Activated CD8-positive, alpha-beta memory T cell treated with anti-CD3 and anti-CD28 coated beads, Interleukin-2, amount 50 U/mL, for 24 hours (primary cell): ENCODE data around the gene TMEM161B.
"Not testable (repeated sequence)": the region's sequence is repeated elsewhere in the genome, so short reads cannot be mapped to it uniquely, and the experiment has no call there.

ENCODE experiments used
- DNase-seq: peaks from one replicate; pipeline ENCODE4 v3.0.0-alpha.2; 2020; ENCODE audit errors: extremely low read depth

The TMEM161B gene

GRCh38 chr5:88183255-88183654 lies 85.4 kb downstream of the TMEM161B start:
- no peak for DNase-seq

DNA sequence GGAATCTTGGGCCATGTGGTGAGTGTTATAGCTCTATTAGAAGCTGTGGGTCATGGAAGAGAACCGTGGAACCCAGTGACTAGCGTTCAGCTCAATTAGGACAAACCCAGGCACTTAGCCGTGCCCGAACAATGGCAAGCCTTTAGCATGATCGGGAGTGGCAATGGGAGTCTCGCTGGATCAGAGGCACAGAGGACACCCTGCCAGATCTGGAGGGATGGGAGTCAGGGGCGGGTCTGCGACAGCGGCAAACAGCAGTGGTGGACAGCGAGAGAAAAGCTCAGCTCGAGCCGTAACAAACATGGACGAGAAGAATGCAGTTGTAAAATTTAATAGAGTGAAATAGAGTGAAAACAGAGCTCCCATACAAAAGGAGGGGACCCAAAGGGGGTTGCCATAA lies 91.2 kb downstream of the TMEM161B start:
- DNase-seq: not testable (repeated sequence)

DNA sequence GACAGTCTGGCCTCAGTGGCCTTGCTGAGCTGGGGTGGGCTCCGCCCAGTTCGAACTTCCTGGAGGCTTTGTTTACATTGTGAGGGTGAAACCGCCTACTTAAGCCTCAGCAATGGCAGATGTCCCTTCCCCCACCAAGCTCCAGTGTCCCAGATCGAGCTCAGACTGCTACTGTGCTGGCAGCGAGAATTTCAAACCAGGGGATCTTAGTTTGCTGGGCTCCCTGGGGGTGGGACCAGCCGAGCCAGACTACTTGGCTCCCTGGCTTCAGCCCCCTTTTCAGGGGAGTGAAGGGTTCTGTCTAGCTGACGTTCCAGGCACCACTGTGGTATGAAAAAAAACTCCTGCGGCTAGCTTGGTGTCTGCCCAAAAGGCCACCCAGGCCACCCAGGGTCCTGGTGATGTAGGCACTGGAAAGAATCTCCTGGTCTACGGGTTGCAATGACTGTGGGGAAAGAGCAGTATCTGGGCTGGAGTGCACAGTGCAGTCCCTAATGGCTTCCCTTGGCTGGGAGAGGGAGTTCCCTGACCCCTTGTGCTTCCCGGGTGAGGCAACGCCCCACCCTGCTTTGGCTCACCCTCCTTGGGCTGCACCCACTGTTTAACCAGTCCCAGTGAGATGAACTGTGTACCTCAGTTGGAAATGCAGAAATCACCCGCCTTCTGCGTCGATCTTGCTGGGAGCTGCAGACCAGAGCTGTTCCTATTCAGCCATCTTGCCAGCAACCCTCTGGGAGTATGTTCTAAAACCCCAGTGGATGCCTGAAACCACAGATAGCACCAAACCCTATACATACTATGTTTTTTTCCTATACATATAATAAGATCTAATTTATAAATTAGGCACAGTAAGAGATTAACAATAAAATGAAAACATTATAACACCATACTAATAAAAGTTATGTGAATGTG lies 95.5 kb downstream of the TMEM161B start:
- DNase-seq: no peak

- DNase-seq: no peak
Measured at GRCh38 chr5:88159591-88159990, 109.1 kb downstream of the TMEM161B start.

GRCh38 chr5:88158056-88158455 lies 110.6 kb downstream of the TMEM161B start:
- no peak for DNase-seq

DNA sequence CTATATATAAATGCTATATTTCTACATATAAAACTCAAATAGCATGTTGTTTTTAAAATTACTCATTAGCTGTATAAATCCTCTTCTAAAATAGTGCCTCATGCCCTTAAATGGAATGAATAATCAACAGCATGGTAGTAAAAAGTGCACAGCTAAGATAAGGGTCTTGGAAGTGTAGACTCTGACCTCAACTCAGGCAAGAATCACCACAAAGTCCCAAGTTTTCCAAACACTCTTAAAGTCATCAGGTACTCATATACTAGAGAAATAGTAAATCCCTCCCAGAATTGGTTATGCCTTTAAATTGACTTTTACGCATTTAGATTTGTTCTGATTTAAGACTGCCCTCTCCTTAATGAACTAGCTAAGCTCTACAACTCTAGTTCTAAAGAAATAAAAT lies 113.8 kb downstream of the TMEM161B start:
- DNase-seq: no peak

DNA sequence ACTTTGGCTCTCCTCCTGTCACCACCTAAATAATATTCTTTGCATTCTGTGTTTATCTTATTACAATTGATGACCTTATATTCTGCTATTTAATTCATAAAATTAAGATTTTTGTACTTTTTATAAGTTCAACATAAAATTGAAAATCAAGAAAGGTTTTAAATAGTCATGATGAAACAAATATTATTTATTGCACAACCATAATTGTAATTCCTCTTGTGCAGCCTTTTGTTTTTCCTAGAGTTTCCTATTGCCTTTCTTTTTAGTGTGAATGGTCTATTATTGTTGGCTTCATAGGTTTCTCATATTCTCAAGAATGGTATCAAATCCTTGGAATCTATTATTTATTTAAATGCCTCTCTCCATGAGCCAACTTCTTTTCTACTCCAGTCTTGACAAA lies 117.9 kb downstream of the TMEM161B start:
- DNase-seq: no peak

- DNase-seq: no peak
Measured at GRCh38 chr5:88145611-88146467, 122.8 kb downstream of the TMEM161B start.

DNA sequence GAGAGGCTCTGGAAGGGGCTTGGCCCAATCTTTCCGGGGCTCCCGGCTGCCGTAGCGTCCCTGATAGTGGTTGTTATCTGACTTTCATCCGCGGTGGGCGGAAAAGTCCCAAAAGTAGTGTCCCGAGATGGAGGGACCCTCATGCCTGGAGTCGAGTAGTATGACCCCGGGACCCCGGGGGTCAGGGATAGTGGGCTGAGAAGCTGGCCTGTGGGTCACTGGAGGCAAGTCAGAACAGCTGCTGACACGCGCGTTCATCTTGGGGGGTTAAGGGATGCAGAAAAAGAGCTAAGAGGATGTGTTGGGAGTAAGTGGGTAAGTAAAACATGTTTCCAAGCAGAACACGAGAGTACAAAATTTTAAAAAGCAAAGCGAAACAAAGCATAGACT lies 123.4 kb downstream of the TMEM161B start:
- DNase-seq: no peak
